ENCODE measurements around the gene OR4D5. TPM values are rescaled to one million over a fixed set of nuclear protein-coding genes. Genes with fewer than 3 reads are reported as not detected.

The OR4D5 gene
- total RNA-seq: under 1 TPM in 1 of 2 donors, not detected in 1; 0.19 TPM
- polyA plus RNA-seq: not detected

DNA sequence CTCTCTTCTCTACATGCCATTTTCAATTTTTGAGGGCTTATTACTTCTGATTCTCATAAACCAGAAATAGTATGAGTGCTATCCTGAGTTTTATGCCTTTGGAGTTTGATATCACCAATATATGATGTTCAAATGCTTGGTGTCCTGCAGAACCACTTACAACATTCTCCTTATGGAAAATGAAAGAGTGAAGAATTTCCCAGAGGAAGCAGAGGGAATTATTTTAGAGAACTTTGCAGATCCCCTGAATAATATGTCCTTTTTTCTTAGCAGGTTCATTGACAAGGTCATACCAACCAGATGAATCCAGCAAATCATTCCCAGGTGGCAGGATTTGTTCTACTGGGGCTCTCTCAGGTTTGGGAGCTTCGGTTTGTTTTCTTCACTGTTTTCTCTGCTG, at the start of gene OR4D5:
Gene OR4D5, plus strand, starts transcription at position 301 of the 400 bp plus-strand sequence. Its CDS starts 0 bp downstream, at position 301.
- no peak within 1 kb of the TSS for H3K4me3 ChIP-seq (ENCODE audit: low read depth in 1 of 3, low read length in 3 of 3)
- H3K4me1 ChIP-seq (ENCODE audit: control insufficient read depth in 4 of 4, insufficient read depth in 4 of 4, low read length in 3 of 4): no peaks in the 10 kb centered on the region
- no peak for TF ChIP-seq RAD21 (IDR thresholded peaks at IDR 0.05)
- TF ChIP-seq NR2F2 (IDR thresholded peaks at IDR 0.05): no peak
- no peak for TF ChIP-seq CTCF (IDR thresholded peaks at IDR 0.05; ENCODE audit: low read depth, low read length, missing input control)
- TF ChIP-seq, protein P1, sequence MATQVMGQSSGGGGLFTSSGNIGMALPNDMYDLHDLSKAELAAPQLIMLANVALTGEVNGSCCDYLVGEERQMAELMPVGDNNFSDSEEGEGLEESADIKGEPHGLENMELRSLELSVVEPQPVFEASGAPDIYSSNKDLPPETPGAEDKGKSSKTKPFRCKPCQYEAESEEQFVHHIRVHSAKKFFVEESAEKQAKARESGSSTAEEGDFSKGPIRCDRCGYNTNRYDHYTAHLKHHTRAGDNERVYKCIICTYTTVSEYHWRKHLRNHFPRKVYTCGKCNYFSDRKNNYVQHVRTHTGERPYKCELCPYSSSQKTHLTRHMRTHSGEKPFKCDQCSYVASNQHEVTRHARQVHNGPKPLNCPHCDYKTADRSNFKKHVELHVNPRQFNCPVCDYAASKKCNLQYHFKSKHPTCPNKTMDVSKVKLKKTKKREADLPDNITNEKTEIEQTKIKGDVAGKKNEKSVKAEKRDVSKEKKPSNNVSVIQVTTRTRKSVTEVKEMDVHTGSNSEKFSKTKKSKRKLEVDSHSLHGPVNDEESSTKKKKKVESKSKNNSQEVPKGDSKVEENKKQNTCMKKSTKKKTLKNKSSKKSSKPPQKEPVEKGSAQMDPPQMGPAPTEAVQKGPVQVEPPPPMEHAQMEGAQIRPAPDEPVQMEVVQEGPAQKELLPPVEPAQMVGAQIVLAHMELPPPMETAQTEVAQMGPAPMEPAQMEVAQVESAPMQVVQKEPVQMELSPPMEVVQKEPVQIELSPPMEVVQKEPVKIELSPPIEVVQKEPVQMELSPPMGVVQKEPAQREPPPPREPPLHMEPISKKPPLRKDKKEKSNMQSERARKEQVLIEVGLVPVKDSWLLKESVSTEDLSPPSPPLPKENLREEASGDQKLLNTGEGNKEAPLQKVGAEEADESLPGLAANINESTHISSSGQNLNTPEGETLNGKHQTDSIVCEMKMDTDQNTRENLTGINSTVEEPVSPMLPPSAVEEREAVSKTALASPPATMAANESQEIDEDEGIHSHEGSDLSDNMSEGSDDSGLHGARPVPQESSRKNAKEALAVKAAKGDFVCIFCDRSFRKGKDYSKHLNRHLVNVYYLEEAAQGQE (IDR thresholded peaks at IDR 0.05): no peak
- TF ChIP-seq FOXA1 (IDR thresholded peaks at IDR 0.05): no peak
- no peak for TF ChIP-seq SP1 (IDR thresholded peaks at IDR 0.05)
- WGBS: 57% methylated on average over 1 of the region's 1 CpG
- DNase-seq (ENCODE audit: low spot score): no peak
- no peak within 1 kb of the TSS for H3K9ac ChIP-seq (ENCODE audit: low read depth in 1 of 2, low read length in 2 of 2)
- no peaks in the 10 kb centered on the region for H3K36me3 ChIP-seq (ENCODE audit: control insufficient read depth in 4 of 4, insufficient read depth in 3 of 4, low read depth in 1 of 4, low read length in 3 of 4)
- H3K27me3 ChIP-seq (ENCODE audit: control insufficient read depth in 4 of 4, insufficient read depth in 4 of 4, low read length in 3 of 4): peaks cover 0 to under 1% (median 0%) of the 10 kb centered on the region in 4 donors
- peaks cover 0 to 2% (median 0%) of the 10 kb centered on the region in 4 donors for H3K9me3 ChIP-seq (ENCODE audit: control insufficient read depth in 4 of 4, low read length in 3 of 4)
- no peak within 1 kb of the TSS for H3K27ac ChIP-seq (ENCODE audit: low read depth in 1 of 2, low read length in 2 of 2)

GRCh38 chr11:123892031-123892430, 47.4 kb upstream of the OR4D5 start:
- Histone ChIP-seq H3K4me1 (ENCODE audit: control insufficient read depth in 4 of 4, insufficient read depth in 4 of 4, low read length in 3 of 4) (no peaks in the 10 kb centered on the region), H3K27me3 (ENCODE audit: control insufficient read depth in 4 of 4, insufficient read depth in 4 of 4, low read length in 3 of 4) (peaks cover 0 to 3% (median 0%) of the 10 kb centered on the region in 4 donors), H3K36me3 (ENCODE audit: control insufficient read depth in 4 of 4, insufficient read depth in 3 of 4, low read depth in 1 of 4, low read length in 3 of 4) (no peaks in the 10 kb centered on the region), H3K9ac (ENCODE audit: low read depth in 1 of 2, low read length in 2 of 2) (no peak overlapping the region), H3K4me3 (ENCODE audit: low read depth in 1 of 3, low read length in 3 of 3) (no peak overlapping the region), H3K27ac (ENCODE audit: low read depth in 1 of 2, low read length in 2 of 2) (no peak overlapping the region), H3K9me3 (ENCODE audit: control insufficient read depth in 4 of 4, low read length in 3 of 4) (no peaks in the 10 kb centered on the region)
- no peak for TF ChIP-seq RAD21 (IDR thresholded peaks at IDR 0.05)
- no peak for TF ChIP-seq HNF4G (IDR thresholded peaks at IDR 0.05)
- no peak for TF ChIP-seq HNF4A (conservative IDR thresholded peaks at IDR 0.05)
- no peak for TF ChIP-seq GABPA (IDR thresholded peaks at IDR 0.05 in 1 of 2, conservative IDR thresholded peaks at IDR 0.05 in 1 of 2)
- TF ChIP-seq MAX (IDR thresholded peaks at IDR 0.05): no peak
- TF ChIP-seq EGR1 (IDR thresholded peaks at IDR 0.05; ENCODE audit: low read depth in 2 of 2): no peak
- TF ChIP-seq YY1 (IDR thresholded peaks at IDR 0.05): no peak
- no peak for TF ChIP-seq TAF1 (conservative IDR thresholded peaks at IDR 0.05)
- TF ChIP-seq, protein P1 (IDR thresholded peaks at IDR 0.05): no peak
- TF ChIP-seq, protein P2, sequence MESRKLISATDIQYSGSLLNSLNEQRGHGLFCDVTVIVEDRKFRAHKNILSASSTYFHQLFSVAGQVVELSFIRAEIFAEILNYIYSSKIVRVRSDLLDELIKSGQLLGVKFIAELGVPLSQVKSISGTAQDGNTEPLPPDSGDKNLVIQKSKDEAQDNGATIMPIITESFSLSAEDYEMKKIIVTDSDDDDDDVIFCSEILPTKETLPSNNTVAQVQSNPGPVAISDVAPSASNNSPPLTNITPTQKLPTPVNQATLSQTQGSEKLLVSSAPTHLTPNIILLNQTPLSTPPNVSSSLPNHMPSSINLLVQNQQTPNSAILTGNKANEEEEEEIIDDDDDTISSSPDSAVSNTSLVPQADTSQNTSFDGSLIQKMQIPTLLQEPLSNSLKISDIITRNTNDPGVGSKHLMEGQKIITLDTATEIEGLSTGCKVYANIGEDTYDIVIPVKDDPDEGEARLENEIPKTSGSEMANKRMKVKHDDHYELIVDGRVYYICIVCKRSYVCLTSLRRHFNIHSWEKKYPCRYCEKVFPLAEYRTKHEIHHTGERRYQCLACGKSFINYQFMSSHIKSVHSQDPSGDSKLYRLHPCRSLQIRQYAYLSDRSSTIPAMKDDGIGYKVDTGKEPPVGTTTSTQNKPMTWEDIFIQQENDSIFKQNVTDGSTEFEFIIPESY (IDR thresholded peaks at IDR 0.05): no peak
- no peak for TF ChIP-seq CTCF (IDR thresholded peaks at IDR 0.05; ENCODE audit: low read depth, low read length, missing input control)
- no peak for TF ChIP-seq JUND (IDR thresholded peaks at IDR 0.05)
- DNase-seq (ENCODE audit: low spot score): no peak
